Measurements from ENCODE around the gene SPNS2.

DNA sequence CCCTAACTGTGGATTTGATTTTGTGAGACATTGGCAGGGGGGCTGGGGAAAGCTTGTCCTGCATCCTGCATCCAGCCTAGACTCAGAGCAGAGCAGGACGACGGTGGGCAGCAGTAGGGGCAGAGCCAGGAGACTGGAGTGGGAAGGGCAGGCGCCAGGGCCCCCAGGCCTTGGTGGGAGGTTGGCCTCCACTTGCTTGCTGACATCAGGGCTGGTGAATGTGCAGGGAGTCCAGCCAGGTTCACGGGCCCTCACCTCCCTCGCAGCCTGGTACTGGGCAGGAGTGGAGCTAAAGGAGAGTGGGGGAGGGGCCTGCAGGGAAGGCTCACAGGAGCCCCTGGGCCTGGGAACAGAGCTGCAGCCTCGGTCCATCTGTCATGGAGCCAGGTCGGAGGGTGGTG is 83.4 kb downstream of the SPNS2 start:
- TF ChIP-seq, protein P1, sequence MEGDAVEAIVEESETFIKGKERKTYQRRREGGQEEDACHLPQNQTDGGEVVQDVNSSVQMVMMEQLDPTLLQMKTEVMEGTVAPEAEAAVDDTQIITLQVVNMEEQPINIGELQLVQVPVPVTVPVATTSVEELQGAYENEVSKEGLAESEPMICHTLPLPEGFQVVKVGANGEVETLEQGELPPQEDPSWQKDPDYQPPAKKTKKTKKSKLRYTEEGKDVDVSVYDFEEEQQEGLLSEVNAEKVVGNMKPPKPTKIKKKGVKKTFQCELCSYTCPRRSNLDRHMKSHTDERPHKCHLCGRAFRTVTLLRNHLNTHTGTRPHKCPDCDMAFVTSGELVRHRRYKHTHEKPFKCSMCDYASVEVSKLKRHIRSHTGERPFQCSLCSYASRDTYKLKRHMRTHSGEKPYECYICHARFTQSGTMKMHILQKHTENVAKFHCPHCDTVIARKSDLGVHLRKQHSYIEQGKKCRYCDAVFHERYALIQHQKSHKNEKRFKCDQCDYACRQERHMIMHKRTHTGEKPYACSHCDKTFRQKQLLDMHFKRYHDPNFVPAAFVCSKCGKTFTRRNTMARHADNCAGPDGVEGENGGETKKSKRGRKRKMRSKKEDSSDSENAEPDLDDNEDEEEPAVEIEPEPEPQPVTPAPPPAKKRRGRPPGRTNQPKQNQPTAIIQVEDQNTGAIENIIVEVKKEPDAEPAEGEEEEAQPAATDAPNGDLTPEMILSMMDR (conservative IDR thresholded peaks at IDR 0.05 in 1 of 2, IDR thresholded peaks at IDR 0.05 in 1 of 2; ENCODE audit: low read depth in 1 of 2, low read length in 2 of 2): no peak
- TF ChIP-seq EZH2 (IDR thresholded peaks at IDR 0.05; ENCODE audit: low read length, missing control alignments): no peak
